Thymus (tissue), 11 donors: ENCODE results near the gene WDR86. TPM values are rescaled to one million over a fixed set of nuclear protein-coding genes. Genes with fewer than 3 reads are reported as not detected.

Experiments used
- DNase-seq, 9 donors: peaks; one replicate each; pipeline ENCODE4 v3.0.0-alpha.2; 2013; ENCODE audit warnings: low spot score in 9 of 9, low read depth in 6 of 9, missing footprints in 1 of 9
- H3K27ac ChIP-seq, 2 donors: one replicate each; pipeline ENCODE4 v1.5.1; 2013; ENCODE audit warnings: control low read depth in 1 of 2, low read depth in 1 of 2, low read length in 1 of 2, mild to moderate bottlenecking in 1 of 2, moderate library complexity in 1 of 2
- H3K27me3 ChIP-seq, 2 donors: one replicate each; pipeline ENCODE4 v1.5.1; 2013; ENCODE audit warnings: low read length in 1 of 2; ENCODE audit not compliant: control insufficient read depth in 2 of 2, insufficient read depth in 1 of 2
- H3K36me3 ChIP-seq, 2 donors: one replicate each; pipeline ENCODE4 v1.5.1; 2013; ENCODE audit warnings: low read length in 1 of 2, mild to moderate bottlenecking in 1 of 2, moderate library complexity in 1 of 2; ENCODE audit not compliant: control insufficient read depth in 2 of 2, insufficient read depth in 2 of 2
- H3K4me1 ChIP-seq, 2 donors: one replicate each; pipeline ENCODE4 v1.5.1; 2013; ENCODE audit warnings: low read length in 2 of 2; ENCODE audit not compliant: control insufficient read depth in 2 of 2, insufficient read depth in 2 of 2
- H3K4me3 ChIP-seq, 2 donors: one replicate each; pipeline ENCODE4 v1.5.1; 2013; ENCODE audit warnings: low read length in 2 of 2, control low read depth in 1 of 2, mild to moderate bottlenecking in 1 of 2
- H3K9me3 ChIP-seq, 2 donors: one replicate each; pipeline ENCODE4 v1.5.1; 2013; ENCODE audit warnings: low read length in 1 of 2, mild to moderate bottlenecking in 1 of 2; ENCODE audit not compliant: control insufficient read depth in 2 of 2, insufficient read depth in 1 of 2
- WGBS: extraction: QIAGEN DNeasy Blood & Tissue Kit; methylation state at CpG from one replicate; pipeline ENCODE4 v1.1.7; 2013; 5-methylcytosine and 5-hydroxymethylcytosine counted together
- polyA plus RNA-seq: library from polyadenylated mRNA; stranded (reverse); fragments of 200-250 nt; gene quantifications from one replicate; pipeline ENCODE4 v1.2.3, GENCODE V29; 2013
- total RNA-seq: library from RNA; stranded (reverse); fragments of 120-200 nt; gene quantifications from one replicate; pipeline ENCODE4 v1.2.4, GENCODE V29; 2013
- donor health status: healthy.

Gene WDR86
- total and polyA plus RNA-seq, 2 donors, result 1.3 to 5.0 TPM

DNA sequence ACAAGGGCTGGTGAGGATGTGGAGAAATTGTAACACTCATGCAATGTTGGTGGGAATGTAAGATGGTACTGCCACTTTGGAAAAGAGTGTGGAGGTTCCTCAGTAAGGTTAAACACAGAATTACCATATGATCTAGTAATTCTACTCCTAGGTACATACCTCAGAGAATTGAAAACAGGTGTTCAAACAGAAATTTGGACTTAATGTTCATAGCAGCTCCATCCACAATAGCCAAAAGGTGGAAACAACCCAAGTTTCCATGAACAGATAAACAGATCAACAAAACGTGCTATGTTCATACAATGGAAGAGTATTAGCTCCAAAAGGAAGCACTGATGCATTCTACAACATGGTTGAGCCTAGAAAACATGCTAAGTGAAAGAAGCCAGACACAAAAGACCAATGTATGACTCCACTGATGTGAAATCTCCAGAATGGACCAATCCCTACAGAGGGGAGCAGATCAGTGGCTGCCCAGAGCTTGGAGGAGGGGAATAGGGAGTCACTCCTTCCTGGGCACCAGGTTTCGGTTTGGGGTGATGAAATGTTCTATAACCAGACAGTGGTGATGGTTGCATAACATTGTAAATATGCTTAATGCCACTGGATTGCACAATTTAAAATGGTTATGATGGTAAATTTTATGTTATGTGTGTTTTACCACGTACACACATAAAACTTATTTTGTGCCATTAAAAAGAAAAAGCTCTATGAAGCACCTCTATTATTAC, 5.7 kb upstream of the WDR86 start:
- Histone ChIP-seq H3K36me3 (no peaks in the 10 kb centered on the region), H3K4me1 (peaks cover 0 to 27% of the 10 kb centered on the region in 2 donors), H3K27me3 (peaks cover 28 to 69% of the 10 kb centered on the region in 2 donors), H3K4me3 (no peak overlapping the region), H3K9me3 (peaks cover 2 to 11% of the 10 kb centered on the region in 2 donors), H3K27ac (no peak overlapping the region)
- 93% methylated on average over 3 of the region's 3 CpGs for whole genome bisulfite sequencing
- DNase-seq, result no peak

DNA sequence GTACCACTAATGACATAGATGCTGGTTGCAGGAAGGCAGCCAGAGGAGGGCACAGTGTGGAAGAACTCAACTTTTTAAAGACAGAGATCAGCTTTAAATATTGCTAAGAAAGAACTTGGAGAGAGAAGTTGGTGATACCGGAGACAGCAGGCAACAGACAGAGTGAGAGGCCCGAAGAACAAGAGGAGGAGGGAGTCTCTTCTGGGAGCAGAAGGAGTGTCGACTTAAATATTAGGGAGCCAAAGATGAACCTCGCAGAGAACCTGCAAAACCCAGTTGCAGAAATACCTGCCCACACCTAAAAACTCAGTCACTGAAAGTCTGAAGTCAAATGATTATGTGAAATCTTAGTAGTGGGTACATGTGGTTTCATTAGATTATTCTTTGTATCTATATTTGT, 3.4 kb upstream of the WDR86 start:
- H3K4me1 ChIP-seq, result peaks cover 7 to 42% of the 10 kb centered on the region in 2 donors
- H3K36me3 ChIP-seq, result no peaks in the 10 kb centered on the region
- peaks cover 48 to 92% of the 10 kb centered on the region in 2 donors for H3K27me3 ChIP-seq
- no peak overlapping the region for H3K27ac ChIP-seq
- no peak for DNase-seq
- no peak overlapping the region for H3K4me3 ChIP-seq
- 96% methylated on average over 4 of the region's 4 CpGs for WGBS
- peaks cover 0 to 9% of the 10 kb centered on the region in 2 donors for H3K9me3 ChIP-seq

- Histone ChIP-seq H3K27ac (no peak overlapping the region), H3K9me3 (peaks cover 0 to 9% of the 10 kb centered on the region in 2 donors), H3K27me3 (peaks cover 52 to 92% of the 10 kb centered on the region in 2 donors), H3K4me1 (peaks cover 7 to 43% of the 10 kb centered on the region in 2 donors), H3K36me3 (no peaks in the 10 kb centered on the region), H3K4me3 (no peak overlapping the region)
- DNase-seq, result no peak
- 90% methylated on average over 4 of the region's 4 CpGs for WGBS
Measured at GRCh38 chr7:151412318-151412717, 2.5 kb upstream of the WDR86 start.

GRCh38 chr7:151411551-151411950, 1.7 kb upstream of the WDR86 start:
- H3K4me3 ChIP-seq, result no peak overlapping the region
- peaks cover 54 to 89% of the 10 kb centered on the region in 2 donors for H3K27me3 ChIP-seq
- H3K36me3 ChIP-seq, result no peaks in the 10 kb centered on the region
- H3K9me3 ChIP-seq, result peaks cover 0 to 9% of the 10 kb centered on the region in 2 donors
- no peak for DNase-seq
- no peak overlapping the region for H3K27ac ChIP-seq
- H3K4me1 ChIP-seq, result peaks cover 7 to 38% of the 10 kb centered on the region in 2 donors
- WGBS, result 24% methylated on average over 6 of the region's 6 CpGs

DNA sequence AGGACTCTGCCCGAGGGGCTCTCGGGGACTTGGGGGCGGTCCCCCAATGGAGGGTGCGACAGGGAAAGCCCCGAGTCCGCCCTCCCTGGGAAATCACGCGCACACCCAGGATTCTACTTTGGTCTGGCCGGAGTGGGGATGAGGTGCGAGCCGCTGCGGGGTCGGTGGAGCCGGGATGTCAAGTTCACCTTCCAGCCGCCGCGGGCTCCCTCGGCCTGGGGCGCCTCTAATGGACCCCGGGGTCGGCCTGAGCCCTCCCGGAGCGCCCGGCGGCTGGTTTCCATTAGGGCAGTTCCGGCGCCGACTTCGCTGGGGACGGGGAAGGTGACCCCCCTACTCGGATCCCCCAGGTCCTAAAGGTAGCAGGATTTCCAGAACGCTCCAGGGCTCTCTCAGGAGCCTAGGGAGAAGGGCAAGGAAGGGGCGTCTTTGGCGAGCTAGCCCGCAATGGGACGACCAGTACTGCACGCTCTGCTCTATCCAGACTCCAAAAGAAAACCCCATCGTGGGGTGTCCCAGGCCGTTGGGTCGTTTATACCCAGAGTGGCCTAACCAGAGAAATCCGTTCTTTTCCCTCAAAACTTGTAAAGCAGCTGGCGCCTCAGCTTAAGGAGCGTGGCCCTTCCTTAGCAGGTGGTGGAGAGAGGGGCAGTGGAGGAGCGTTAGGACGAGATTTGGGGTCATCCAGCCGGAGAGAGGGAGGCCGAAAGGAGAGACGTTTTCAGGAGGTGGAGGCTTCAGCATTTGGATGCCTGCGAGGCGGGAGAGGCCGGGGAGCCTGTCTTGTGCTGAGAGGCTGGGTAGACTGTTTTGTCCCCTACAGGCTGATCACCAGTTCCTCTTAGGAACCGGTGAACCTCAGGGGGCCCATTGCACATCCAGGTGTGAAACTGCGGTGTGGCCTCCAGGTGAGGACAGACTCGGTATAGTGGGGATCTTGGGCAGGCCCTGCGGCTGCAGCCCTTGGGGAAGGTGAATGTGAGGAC, 860 bp upstream of the WDR86 start:
- 20% methylated on average over 55 of the region's 55 CpGs for WGBS
- Histone ChIP-seq H3K27ac (no peak overlapping the region), H3K27me3 (peaks cover 54 to 89% of the 10 kb centered on the region in 2 donors), H3K4me3 (peak overlapping the region; percentile 44), H3K4me1 (peaks cover 7 to 37% of the 10 kb centered on the region in 2 donors), H3K36me3 (no peaks in the 10 kb centered on the region), H3K9me3 (peaks cover 0 to 9% of the 10 kb centered on the region in 2 donors)
- DNase-seq, result peak in 1 of 9 donors; percentile 26

GRCh38 chr7:151408839-151409666, 785 bp downstream of the WDR86 start:
- Histone ChIP-seq H3K27me3 (peaks cover 54 to 79% of the 10 kb centered on the region in 2 donors), H3K4me1 (peaks cover 7 to 42% of the 10 kb centered on the region in 2 donors)

DNA sequence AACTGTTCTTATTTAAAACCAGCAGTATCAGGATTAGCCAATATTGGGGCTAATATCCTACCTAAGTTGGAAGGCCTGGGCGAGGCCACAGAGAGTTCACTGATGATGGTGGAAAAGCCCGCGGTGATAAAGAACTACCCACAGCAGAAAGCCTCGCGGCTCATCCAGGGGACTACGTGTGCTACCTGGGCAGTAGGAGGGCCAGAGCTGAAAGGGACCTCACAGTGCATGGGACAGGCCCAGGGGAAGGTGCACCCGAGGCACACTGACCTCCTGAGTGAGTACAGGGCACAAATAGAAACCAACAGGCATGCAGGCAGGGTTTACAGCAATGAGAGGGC, 1.4 kb downstream of the WDR86 start:
- Histone ChIP-seq H3K4me3 (peak overlapping the region; percentile 44), H3K27me3 (peaks cover 54 to 75% of the 10 kb centered on the region in 2 donors), H3K27ac (peak overlapping the region in 1 of 2 donors; percentile 37), H3K9me3 (peaks cover 0 to 14% of the 10 kb centered on the region in 2 donors), H3K4me1 (peaks cover 7 to 46% of the 10 kb centered on the region in 2 donors), H3K36me3 (no peaks in the 10 kb centered on the region)
- WGBS, result 89% methylated on average over 7 of the region's 7 CpGs
- no peak for DNase-seq

More at GRCh38 chr7:151408839-151409666, 785 bp downstream of the WDR86 start:
- Histone ChIP-seq H3K9me3 (peaks cover 0 to 14% of the 10 kb centered on the region in 2 donors), H3K36me3 (no peaks in the 10 kb centered on the region), H3K4me3 (peak overlapping the region; percentile 44), H3K27ac (peak overlapping the region; percentile 31 to 37)
- whole genome bisulfite sequencing, result 10% methylated on average over 61 of the region's 61 CpGs
- peak in 5 of 9 donors; percentile 41 to 84 (median 55) for DNase-seq

DNA sequence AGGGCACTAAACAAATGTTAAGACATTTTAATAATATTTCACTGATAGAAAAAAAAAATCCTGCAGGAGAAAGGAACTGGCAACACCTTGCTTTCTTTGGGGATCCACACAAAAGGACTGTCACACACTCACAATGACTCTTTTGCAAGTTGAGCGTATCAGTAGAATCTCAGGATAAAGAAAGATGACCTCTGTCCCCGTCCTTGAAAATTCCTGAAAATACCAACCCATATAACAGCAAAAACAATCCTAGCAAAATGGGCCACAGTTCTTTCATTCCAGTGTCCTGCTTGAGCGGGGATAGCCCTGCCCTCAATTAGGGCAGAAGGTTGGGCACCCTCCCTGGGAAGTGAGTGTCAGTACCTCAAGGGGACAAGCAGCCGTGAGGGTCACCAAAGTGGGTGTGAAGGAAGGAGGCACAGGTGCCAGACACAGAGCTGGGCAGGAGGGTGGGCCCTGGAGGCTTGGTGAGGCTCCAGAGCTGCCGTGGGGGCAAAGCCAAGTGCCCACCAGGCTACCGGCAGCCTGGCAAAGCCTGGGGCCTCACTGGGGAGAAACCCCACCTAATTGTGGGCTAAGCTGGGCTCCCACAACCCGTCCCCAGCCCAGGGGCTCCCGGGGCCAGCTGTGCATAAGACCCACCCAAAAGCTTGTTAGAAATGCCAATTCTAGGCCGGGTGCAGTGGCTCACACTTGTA, 2.8 kb downstream of the WDR86 start:
- no peak for DNase-seq
- H3K36me3 ChIP-seq, result no peaks in the 10 kb centered on the region
- peaks cover 0 to 14% of the 10 kb centered on the region in 2 donors for H3K9me3 ChIP-seq
- peaks cover 7 to 54% of the 10 kb centered on the region in 2 donors for H3K4me1 ChIP-seq
- H3K27ac ChIP-seq, result no peak overlapping the region
- H3K4me3 ChIP-seq, result no peak overlapping the region
- H3K27me3 ChIP-seq, result peaks cover 41 to 61% of the 10 kb centered on the region in 2 donors
- WGBS, result 97% methylated on average over 9 of the region's 9 CpGs
